H1 (cell line): ENCODE measurements around the gene TNN. TPM values are rescaled to one million over a fixed set of nuclear protein-coding genes. Genes with fewer than 3 reads are reported as not detected.

ENCODE experiments used
- ASH2L ChIP-seq: fragments of 200-600, 300-600 bp; sonication (generic); IDR thresholded peaks from one replicate; pipeline ENCODE4 v1.7.1; 2017; ENCODE audit warnings: low read length
- NRF1 ChIP-seq: IDR thresholded peaks from 2 replicates; pipeline ENCODE4 v1.6.1; 2011; ENCODE audit warnings: mild to moderate bottlenecking, low read depth, low read length, improper control_type of control experiment
- polyA plus RNA-seq, 7 experiments: library from polyadenylated mRNA; depleted of rRNA in 3 of 7; stranded (reverse) in 5 of 7; unstranded in 2 of 7; fragments of >200 nt in 5 of 7; fragments of 200-250 nt in 2 of 7; gene quantifications; 1 replicate in 5 of 7; 2 replicates in 1 of 7; 4 replicates in 1 of 7; pipeline versions ENCODE4 v1.2.1 to v1.2.3, GENCODE V29; 2011 to 2013; ENCODE audit warnings: missing spikeins in 2 of 7, mixed read lengths in 2 of 7
- total RNA-seq: library from RNA; stranded (reverse); fragmentation: NEBNext Ultra II Directional; extraction: Animal tissue kit (Norgen Biotek cat#: 25700); gene quantifications from 2 replicates; pipeline ENCODE4 v1.2.1, GENCODE V29; 2021

Gene TNN
- total and polyA plus RNA-seq, 2 of the 8 experiments (the other 6 are each of a cell fraction or from before 2014, with no cell fraction given), result 0.21 to 0.30 TPM

DNA sequence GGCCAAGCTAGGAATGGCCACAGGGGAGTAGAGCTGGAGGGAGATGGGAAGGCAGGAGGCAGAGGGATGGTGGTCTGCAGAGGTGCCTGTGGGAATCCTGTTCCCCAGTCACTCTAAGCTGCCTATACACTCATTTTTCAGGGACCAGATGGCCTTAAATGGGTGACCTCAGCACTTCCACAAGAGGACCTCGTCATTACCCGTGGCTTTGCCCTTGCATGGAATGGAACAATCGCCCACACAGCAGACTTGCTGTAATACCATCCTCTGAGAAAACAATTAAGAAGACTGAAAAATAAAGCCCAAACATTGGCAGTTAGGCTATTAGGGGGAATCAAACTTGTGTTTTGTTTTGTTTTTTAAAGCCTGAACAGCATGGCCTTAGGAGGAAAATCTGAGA lies 12.9 kb upstream of the TNN start (continued):
- TF ChIP-seq NRF1, result no peak
- no peak for TF ChIP-seq ASH2L
